IPS-18c (cell line): ENCODE data around the gene HTRA3.
"Not testable (repeated sequence)": the region's sequence is repeated elsewhere in the genome, so short reads cannot be mapped to it uniquely, and the experiment has no call there.

ENCODE experiments used
- H3K4me3 ChIP-seq: 2 replicates; pipeline ENCODE4 v1.7.0; 2013; ENCODE audit warnings: low read depth, mild to moderate bottlenecking, low read length, moderate library complexity; ENCODE audit not compliant: insufficient read depth
- H3K9me3 ChIP-seq: one replicate; pipeline ENCODE4 v1.6.1; 2013; ENCODE audit warnings: mild to moderate bottlenecking, low read length, moderate library complexity; ENCODE audit not compliant: control insufficient read depth, insufficient read depth

HTRA3 gene

GRCh38 chr4:8333726-8334460 lies 64.3 kb downstream of the HTRA3 start:
- H3K4me3 ChIP-seq, result no peak overlapping the region
- H3K9me3 ChIP-seq, result no peaks in the 10 kb centered on the region

DNA sequence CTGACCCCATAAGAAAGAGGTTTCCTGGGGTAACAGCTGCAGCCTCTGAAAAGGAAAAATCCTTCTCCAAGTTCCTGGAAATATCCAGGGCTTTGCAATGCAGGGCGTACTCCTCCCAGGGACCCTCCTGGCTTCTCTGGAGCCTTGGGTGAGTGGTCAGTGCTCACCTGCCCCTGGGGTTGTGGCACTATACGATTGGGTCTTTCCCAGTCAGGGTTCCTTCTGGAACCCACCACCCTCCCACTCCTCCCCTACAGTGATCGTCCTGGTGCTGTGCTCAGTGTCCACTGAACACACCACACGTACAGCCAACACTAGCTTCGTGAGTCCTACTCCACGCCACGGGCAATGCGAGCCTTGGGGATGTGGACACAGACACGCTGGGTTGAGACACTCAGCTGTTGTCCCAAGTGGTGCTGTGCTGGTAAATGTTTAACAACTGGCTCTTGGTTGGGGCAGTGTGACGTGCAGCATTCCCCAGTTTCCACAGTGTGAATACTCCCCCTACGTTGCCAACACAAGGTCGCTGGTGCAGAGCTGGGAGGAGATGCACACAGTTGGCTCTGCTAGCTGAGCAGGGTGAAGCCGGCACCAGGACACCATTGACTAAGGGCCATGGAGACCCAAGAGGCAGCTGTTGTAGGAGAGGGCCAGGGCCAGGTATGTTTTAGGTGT lies 65.4 kb downstream of the HTRA3 start:
- H3K4me3 ChIP-seq, result no peak overlapping the region
- no peaks in the 10 kb centered on the region for H3K9me3 ChIP-seq

DNA sequence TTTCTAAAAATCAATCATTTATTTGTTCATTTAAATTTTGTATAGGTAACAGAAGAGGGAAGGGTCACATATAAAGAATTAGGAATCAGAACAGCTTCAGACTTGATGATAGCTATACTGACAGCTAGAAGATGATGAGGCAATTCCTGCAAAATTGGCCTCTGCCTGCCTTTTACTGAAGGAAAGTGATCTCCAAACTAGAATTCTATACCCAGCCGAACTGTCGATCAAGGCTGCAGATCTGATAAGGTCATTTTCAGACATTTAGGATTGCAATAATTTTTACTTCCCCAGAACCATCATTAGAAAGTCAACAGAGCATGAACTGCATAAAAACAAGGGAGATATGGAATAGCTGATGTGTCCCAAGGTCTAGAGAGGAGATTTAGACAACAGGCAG lies 66.3 kb downstream of the HTRA3 start:
- no peaks in the 10 kb centered on the region for H3K9me3 ChIP-seq
- H3K4me3 ChIP-seq, result no peak overlapping the region

DNA sequence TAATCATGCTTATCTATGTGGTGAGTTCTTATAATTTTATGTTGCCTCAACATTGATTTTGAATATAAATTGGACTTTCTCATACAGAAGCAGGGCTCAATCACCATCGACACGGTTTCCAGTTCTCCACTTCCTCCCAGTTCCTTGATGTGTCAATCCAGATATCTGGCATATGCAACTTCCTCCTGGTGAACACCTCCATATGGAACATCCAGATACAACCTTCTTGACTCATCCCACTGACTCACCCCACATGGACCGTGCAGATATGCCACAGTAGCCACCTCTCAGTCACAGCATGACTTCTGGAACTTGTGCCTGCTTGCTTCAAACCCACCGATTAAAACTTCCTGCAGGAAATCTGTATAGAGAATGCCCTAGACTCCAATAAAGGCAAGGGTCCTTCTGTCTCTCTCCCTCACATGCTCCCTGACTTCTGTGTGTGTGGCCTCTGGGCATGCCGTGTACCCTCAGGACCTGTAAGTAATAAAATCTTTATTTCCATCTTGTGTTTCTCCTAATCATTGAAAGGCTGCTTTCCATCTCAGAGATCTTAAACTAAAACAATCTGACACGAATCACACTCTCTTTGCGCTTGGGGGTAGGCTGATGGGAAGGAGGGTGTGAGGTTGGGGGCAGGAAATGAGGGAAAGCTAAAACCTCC lies 67.0 kb downstream of the HTRA3 start:
- no peaks in the 10 kb centered on the region for H3K9me3 ChIP-seq
- no peak overlapping the region for H3K4me3 ChIP-seq

DNA sequence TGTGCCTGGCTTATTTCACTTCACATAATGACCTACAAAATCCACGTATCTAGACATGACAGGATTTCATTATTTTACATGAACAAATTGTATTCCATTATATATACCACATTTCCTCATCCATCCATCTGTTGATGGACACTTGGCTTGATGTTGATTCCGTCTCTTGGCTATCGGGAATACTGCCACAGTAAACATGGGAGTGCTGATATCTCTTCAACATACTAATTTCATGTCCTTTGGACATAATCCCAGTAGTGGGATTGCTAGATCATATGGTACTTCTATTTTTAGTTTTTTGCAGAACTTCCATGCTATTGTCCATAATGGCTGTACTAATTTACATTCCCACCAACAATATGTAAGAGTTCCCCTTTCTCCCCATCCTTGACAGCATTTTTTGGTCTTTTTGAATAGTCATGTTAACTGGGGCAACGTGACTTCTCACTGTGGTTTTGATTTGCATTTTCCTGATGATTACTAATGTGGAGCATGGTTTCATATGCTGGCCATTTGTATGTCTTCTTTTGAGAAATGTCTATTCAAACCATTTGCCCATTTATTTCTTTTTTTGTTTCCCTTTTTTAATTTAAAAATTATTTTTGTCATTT lies 68.9 kb downstream of the HTRA3 start:
- Histone ChIP-seq H3K9me3 (peaks cover 4% of the 10 kb centered on the region), H3K4me3 (no peak overlapping the region)

DNA sequence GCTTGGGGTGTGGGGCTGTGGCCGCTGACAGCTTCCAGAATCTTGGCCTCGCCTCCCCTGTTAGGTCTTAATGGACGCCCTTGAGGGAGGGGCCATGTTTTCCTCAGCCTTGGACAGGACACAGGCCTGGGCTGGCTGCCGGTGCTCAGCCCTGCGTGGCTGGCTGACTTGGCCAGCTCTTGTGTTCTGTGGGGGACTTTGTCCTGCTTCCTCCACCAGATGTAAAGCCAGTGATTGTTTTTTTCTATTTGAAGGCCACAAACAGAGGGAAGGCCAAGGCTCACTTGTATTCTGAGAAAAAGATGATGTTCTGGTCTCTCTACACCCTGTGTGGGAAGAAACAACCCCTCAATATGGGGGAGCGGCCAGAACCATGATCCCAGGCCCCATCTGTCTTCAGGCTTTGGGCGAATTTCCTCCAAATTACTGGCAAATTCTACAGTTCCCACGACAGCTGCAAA lies 71.3 kb downstream of the HTRA3 start:
- Histone ChIP-seq H3K4me3 (no peak overlapping the region), H3K9me3 (peaks cover 4% of the 10 kb centered on the region)

DNA sequence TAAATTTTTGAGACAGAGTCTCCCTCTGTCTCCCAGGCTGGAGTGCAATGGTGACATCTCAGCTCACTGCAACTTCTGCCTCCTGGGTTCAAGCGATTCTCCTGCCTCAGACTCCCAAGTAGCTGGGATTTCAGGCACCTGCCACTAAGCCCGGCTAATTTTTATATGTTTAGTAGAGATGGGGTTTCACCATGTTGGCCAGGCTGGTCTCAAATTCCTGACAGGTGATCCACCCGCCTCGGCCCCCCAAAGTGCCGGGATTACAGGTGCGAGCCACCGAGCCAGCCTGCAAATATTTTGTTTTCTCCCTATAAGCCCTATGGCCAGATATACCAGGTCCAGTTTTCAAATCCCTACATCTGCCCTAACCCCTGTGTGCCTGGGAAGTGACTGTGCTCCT lies 71.7 kb downstream of the HTRA3 start:
- H3K9me3 ChIP-seq, H3K4me3 ChIP-seq: not testable (repeated sequence)

GRCh38 chr4:8341691-8342090 lies 72.1 kb downstream of the HTRA3 start:
- peaks cover 4% of the 10 kb centered on the region for H3K9me3 ChIP-seq
- H3K4me3 ChIP-seq, result no peak overlapping the region

DNA sequence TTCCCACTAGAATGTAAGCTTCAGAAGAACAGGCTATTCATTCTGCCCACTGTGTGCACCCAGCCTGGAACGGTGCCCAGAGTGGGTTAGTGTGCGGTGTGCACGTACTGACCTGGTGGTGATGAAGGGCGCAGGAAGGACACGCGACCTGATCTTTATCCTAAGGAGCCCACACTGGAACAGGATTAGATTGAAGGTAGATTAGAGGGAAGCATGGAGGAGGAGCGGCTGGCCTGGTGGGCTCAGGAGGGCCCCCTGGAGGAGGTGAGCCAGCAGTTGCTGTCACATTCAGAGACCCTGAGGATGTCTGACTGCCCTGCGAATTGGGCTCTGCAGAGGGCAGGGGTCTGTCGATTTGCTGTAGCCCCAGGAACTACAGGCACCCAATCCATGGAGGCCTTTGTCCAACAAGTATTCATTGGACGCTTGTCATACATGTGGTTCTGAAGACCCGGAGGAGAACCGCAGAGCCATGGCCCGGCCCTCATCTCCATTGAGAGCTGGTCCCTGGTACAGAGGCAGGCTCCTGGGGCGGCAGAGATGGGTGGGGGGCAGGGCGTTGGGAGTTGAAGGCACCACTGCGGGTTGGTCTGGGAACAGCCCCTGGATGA lies 73.2 kb downstream of the HTRA3 start:
- Histone ChIP-seq H3K4me3 (no peak overlapping the region), H3K9me3 (peaks cover 4% of the 10 kb centered on the region)

GRCh38 chr4:8343262-8343966 lies 73.9 kb downstream of the HTRA3 start:
- Histone ChIP-seq H3K4me3 (no peak overlapping the region), H3K9me3 (peaks cover 4% of the 10 kb centered on the region)

DNA sequence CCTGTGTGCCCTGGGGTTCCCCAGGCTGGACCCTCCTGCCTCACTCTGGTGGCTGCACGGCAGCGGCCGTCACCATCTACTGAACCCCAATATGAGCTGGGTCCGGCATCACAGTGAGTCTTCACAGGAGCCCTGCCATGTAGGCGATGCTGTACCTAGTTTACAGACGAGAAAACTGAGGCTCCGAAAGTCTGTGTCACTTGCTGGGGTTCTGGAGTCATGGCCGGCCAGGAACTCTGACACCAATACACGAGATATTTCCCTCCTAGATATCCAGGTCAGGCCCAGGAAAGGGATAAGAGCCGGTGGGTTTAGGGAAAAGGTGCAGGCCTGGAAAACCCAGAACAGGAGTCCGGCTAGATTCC lies 74.4 kb downstream of the HTRA3 start:
- Histone ChIP-seq H3K9me3 (peaks cover 4% of the 10 kb centered on the region), H3K4me3 (no peak overlapping the region)

GRCh38 chr4:8344377-8344776 lies 74.8 kb downstream of the HTRA3 start:
- Histone ChIP-seq H3K4me3 (no peak overlapping the region), H3K9me3 (peaks cover 4% of the 10 kb centered on the region)

- Histone ChIP-seq H3K9me3 (peaks cover 4% of the 10 kb centered on the region), H3K4me3 (no peak overlapping the region)
Measured at GRCh38 chr4:8345053-8345945, 75.7 kb downstream of the HTRA3 start.

DNA sequence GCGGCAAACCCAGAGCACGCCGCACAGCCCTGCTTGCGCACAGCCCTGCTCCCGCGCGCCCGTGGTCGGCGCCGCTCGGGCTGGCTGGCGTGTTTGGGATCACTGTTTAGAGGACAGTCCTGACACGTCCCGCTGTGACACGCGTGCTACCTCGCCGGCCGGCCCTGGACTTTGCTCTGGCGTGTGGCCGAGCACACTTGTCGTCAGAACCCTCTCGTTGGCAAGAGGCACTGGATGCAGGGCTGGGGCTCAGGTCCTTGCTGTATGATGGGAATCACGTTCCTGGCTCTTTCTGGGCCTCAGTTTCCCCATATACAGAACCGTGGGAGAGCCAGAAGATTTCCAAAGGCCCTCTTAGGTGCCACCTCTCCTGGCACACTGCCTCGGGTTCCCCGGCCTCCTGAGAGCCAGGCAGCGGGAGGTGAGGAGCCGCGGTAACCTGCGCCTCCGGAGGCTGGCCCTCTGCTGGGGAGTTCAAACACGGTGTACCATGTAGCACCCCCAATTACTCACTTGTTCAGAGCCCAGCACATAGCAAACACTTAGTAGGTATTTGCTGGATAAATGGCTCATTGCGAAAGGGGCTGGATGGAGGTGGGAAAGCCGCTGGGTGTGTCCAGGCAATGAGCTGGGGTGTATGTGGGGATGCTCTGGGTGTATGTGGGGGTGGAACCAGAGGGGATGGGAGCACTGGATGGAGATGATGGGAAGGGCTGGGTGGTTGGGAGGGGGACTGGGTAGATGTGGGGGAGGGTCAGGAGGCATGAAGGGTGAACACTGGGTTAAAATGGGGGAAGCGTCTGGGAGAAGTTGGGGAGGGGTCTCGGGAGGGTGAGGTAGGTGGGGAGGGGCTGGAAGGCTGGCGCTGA lies 76.6 kb downstream of the HTRA3 start:
- Histone ChIP-seq H3K9me3 (peaks cover 4% of the 10 kb centered on the region), H3K4me3 (no peak overlapping the region)

- Histone ChIP-seq H3K9me3 (peaks cover 1% of the 10 kb centered on the region), H3K4me3 (no peak overlapping the region)
Measured at GRCh38 chr4:8346838-8347605, 77.5 kb downstream of the HTRA3 start.
